HCT116 (cell line): ENCODE measurements around the gene PRKCQ.

Experiments used
- CEBPB ChIP-seq: IDR thresholded peaks from 2 replicates; pipeline ENCODE4 v1.6.1; 2012; ENCODE audit warnings: low read depth
- JUND ChIP-seq: IDR thresholded peaks from 2 replicates; pipeline ENCODE4 v1.6.1; 2012
- POLR2AphosphoS5 ChIP-seq: IDR thresholded peaks from 2 replicates; pipeline ENCODE4 v1.6.1; 2011; ENCODE audit warnings: mild to moderate bottlenecking, low read depth, low read length, moderate library complexity
- REST ChIP-seq: IDR thresholded peaks from 2 replicates; pipeline ENCODE4 v1.6.1; 2012; ENCODE audit warnings: low read depth
- TF ChIP-seq, protein P1 (sequence below), 3 experiments: fragments of 200-600 bp in 1 of 3; sonication (generic) in 1 of 3; IDR thresholded peaks in 2 of 3; conservative IDR thresholded peaks in 1 of 3; 2 replicates each; pipeline ENCODE4 v1.5.1; 2012 to 2017; ENCODE audit warnings: low read depth in 2 of 3, low read length in 2 of 3, antibody characterized with exemption in 1 of 3, borderline replicate concordance in 1 of 3, control low read depth in 1 of 3, mild to moderate bottlenecking in 1 of 3, mixed read lengths in 1 of 3, mixed run types in 1 of 3, moderate library complexity in 1 of 3; ENCODE audit not compliant: insufficient read depth in 1 of 3

DNA sequence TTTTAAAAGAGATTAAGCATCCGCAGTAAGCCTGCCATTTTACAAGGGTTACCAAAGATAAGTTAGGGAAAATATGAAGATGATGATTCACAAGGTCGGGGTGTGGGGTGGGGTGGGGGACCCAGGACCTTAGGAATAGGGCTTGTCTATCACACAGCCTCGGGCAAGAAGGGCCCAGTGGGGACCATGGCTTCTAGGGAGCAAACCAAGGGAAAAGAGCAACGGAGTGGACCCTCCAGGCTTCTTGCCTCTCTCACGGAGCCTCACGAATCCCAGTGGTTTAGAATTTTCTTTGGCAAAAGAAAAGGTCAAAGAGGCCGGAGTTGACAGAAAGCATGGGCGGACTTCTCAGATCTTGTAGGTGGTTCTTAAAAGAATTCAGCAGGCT, 1.3 kb downstream of the PRKCQ start:
- TF ChIP-seq POLR2AphosphoS5 (no peak), JUND (no peak), REST (no peak), CEBPB (no peak)
- TF ChIP-seq, protein P1, sequence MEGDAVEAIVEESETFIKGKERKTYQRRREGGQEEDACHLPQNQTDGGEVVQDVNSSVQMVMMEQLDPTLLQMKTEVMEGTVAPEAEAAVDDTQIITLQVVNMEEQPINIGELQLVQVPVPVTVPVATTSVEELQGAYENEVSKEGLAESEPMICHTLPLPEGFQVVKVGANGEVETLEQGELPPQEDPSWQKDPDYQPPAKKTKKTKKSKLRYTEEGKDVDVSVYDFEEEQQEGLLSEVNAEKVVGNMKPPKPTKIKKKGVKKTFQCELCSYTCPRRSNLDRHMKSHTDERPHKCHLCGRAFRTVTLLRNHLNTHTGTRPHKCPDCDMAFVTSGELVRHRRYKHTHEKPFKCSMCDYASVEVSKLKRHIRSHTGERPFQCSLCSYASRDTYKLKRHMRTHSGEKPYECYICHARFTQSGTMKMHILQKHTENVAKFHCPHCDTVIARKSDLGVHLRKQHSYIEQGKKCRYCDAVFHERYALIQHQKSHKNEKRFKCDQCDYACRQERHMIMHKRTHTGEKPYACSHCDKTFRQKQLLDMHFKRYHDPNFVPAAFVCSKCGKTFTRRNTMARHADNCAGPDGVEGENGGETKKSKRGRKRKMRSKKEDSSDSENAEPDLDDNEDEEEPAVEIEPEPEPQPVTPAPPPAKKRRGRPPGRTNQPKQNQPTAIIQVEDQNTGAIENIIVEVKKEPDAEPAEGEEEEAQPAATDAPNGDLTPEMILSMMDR (IDR thresholded peaks at IDR 0.05 in 2 of 3, conservative IDR thresholded peaks at IDR 0.05 in 1 of 3; ENCODE audit: borderline replicate concordance in 1 of 3, insufficient read depth in 1 of 3, low read depth in 2 of 3, low read length in 2 of 3), result no peak
